ENCODE results near the gene CCDC3.

- TF ChIP-seq, protein P1, sequence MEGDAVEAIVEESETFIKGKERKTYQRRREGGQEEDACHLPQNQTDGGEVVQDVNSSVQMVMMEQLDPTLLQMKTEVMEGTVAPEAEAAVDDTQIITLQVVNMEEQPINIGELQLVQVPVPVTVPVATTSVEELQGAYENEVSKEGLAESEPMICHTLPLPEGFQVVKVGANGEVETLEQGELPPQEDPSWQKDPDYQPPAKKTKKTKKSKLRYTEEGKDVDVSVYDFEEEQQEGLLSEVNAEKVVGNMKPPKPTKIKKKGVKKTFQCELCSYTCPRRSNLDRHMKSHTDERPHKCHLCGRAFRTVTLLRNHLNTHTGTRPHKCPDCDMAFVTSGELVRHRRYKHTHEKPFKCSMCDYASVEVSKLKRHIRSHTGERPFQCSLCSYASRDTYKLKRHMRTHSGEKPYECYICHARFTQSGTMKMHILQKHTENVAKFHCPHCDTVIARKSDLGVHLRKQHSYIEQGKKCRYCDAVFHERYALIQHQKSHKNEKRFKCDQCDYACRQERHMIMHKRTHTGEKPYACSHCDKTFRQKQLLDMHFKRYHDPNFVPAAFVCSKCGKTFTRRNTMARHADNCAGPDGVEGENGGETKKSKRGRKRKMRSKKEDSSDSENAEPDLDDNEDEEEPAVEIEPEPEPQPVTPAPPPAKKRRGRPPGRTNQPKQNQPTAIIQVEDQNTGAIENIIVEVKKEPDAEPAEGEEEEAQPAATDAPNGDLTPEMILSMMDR (conservative IDR thresholded peaks at IDR 0.05; ENCODE audit: low read depth, low read length), result no peak
- TF ChIP-seq POLR2A (IDR thresholded peaks at IDR 0.05; ENCODE audit: low read depth, low read length), result no peak
- no peak for TF ChIP-seq SMC3 (IDR thresholded peaks at IDR 0.05; ENCODE audit: low read depth, low read length)
- no peak for TF ChIP-seq CHD1 (IDR thresholded peaks at IDR 0.05; ENCODE audit: low read depth, low read length)
- TF ChIP-seq MXI1 (IDR thresholded peaks at IDR 0.05; ENCODE audit: borderline replicate concordance, low read depth, low read length), result no peak
- no peak for TF ChIP-seq RCOR1 (IDR thresholded peaks at IDR 0.05; ENCODE audit: insufficient replicate concordance, low read length)
Observed at GRCh38 chr10:12966067-12966466, 35.4 kb downstream of the CCDC3 start.
